GM10266 (cell line): ENCODE measurements around the gene LARGE1.

Experiments used
- DNase-seq: peaks from one replicate; pipeline ENCODE4 v3.0.0; 2012; ENCODE audit errors: extremely low spot score
- TF ChIP-seq, protein P1 (sequence below): IDR thresholded peaks from 2 replicates; pipeline ENCODE4 v1.5.1; 2012; ENCODE audit warnings: mild to moderate bottlenecking, low read depth; ENCODE audit not compliant: control insufficient read depth, insufficient read depth; ENCODE audit errors: missing control alignments

LARGE1 gene

DNA sequence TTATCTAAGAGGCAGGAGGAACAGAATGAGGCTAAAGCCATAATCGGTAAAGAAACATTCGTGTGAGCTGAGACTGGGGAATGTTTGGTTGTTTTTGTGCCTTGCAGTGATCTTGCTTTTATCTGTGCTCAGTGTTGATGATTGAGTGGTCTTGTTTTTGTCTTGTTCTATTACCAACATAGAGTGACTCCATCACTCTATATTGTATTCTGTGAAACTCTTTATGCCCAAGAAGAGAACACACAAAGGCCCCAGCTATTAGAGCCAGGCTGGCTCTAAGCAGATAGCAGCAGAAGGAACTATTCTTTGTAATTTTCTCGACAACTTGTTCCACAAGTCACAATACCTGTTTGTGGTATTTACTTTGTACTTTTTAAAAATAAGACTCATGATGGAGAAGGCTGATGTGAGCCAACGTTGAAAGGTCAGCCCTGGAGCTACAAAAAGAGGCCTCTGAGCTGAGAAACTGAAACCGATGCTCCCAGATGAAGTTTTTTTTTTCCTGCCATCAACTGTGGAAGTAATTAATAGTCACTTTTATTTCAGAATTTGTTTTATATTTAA lies 68.4 kb downstream of the LARGE1 start:
- DNase-seq: no peak
- TF ChIP-seq, protein P1, sequence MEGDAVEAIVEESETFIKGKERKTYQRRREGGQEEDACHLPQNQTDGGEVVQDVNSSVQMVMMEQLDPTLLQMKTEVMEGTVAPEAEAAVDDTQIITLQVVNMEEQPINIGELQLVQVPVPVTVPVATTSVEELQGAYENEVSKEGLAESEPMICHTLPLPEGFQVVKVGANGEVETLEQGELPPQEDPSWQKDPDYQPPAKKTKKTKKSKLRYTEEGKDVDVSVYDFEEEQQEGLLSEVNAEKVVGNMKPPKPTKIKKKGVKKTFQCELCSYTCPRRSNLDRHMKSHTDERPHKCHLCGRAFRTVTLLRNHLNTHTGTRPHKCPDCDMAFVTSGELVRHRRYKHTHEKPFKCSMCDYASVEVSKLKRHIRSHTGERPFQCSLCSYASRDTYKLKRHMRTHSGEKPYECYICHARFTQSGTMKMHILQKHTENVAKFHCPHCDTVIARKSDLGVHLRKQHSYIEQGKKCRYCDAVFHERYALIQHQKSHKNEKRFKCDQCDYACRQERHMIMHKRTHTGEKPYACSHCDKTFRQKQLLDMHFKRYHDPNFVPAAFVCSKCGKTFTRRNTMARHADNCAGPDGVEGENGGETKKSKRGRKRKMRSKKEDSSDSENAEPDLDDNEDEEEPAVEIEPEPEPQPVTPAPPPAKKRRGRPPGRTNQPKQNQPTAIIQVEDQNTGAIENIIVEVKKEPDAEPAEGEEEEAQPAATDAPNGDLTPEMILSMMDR: no peak

DNA sequence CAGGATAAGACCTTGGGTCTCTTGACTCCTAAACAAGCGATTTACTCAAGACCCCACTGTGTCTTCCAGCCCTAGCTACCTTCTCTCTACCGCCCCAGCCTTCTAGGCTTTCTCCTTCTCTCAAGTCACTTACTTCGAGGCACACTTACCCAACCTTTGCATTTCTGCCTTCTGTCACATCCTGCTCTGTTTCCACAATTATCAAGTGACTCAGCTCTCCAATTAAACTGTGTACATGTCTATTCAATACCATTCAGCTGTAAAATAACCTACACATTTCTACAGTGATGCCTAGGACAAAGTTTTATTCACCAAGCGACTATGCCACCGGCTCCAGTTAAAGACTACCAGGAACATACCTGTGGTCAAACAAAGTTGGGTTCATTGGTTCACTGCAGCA lies 69.0 kb downstream of the LARGE1 start:
- TF ChIP-seq, protein P1: no peak
- DNase-seq: no peak

DNA sequence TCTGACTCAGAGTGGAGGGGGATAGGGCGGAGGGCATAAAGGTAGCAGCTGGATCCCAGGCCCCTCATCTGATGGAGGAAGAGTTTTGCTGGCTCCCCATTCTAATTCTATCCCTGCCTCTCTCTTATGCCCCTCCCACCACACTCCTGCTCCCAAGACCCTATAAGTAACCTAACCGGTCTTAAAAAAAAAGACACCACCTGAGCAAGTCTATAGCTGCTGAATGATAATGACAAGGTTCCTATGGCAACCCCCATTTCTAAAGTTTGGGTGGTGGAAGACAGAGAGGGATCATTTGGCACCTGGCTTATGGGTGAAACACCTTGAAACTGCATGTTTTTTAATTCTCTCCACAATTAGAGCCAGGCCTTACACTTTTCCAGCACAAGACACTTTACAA lies 69.6 kb downstream of the LARGE1 start:
- DNase-seq: no peak
- TF ChIP-seq, protein P1: no peak

DNA sequence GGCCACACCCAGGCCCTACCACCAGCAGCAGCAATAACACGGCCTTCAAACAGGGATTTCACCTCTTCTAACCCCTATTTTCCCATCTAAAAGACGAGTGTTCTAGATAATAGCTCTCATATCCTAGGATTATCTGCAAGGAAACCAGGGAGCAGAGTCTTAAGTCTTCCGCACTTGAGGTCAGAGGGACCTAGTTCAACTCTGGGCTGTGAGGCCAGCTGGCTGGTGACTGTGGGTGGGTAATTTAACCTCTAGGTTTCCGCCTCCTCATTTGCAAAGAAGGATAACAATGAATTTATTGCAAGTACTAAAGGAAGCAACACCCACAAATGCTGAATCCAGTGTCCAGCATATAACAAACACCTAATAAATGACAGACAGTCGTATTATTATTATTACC lies 70.1 kb downstream of the LARGE1 start:
- no peak for DNase-seq
- TF ChIP-seq, protein P1: no peak

DNA sequence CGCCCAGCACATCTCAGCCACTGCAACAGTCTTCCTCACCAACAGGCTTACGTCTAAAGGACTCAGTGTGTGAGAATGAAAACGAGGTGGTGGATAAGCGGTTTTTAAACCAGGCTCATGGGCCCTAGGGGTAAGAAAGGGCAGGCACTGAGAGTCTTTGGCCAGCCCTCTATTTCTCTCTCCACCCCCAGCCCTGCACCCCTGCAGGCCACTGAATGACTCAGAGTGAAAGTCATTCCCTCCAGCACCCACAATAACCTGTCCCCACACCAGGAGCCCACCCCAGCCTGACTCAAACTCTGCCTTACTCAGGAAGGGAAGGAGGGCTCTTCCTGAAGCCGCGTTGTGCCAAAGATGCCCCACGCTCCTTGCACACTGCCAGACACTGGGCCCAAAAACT lies 72.0 kb downstream of the LARGE1 start:
- TF ChIP-seq, protein P1: no peak
- no peak for DNase-seq

DNA sequence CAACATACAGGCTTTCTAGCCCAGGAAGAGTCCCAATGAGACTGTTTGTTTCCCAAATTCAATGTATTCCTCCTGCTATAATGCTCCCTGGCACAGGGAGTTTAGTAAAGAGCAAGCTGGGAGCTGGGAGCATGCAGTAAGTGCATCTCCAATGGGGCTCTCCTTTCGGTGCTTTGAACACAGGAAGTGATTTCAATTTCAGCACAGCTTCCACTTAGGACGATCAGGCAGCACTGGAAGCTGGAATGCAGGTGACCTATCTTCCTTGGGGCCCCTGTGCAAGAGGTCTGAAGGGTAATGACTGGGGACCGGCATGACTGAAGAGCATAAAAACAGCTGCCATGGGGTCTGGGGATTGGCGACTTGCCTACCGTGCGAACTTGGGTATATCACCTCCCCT lies 76.0 kb downstream of the LARGE1 start:
- TF ChIP-seq, protein P1: no peak
- DNase-seq: no peak

DNA sequence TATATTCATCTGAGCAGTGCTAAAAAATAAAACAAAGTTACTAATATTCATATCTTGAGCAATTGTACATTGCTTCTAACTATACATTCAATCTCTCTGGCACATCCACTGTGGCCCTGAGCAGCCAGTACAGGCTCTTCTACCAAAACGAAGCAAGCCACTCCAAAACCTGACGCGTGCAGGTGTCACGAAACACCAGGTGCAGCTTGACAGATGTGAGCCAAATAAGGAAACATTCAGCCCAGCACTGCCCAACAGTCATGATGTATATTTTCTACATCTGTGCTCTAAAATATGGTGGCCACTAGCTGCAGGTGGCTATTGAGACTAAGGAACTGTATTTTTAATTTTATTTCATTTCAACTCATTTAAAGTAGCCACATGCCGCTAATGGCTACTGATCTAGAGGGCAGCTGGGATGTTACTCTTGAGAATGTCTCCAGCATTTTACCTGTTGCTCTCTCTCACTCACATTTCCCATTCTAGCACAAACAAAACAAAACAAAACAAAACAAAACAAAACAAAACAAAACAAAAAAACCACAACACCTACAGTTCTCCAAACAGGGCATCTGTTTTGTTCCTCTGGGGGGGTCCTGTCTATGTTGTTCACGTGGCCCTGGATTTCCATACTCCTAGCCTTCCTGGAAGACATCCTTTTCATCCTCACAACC lies 77.7 kb downstream of the LARGE1 start:
- no peak for DNase-seq
- TF ChIP-seq, protein P1: no peak
